OCI-LY7 (cell line): Measurements from ENCODE around the gene TULP4.

ENCODE experiments used
- CTCF ChIP-seq: fragments of 200-600 bp; sonication (generic); conservative IDR thresholded peaks from 2 replicates; pipeline ENCODE4 v1.5.1; 2014; ENCODE audit warnings: mild to moderate bottlenecking, antibody characterized with exemption, low read length, moderate library complexity, mixed read lengths
- EZH2phosphoT487 ChIP-seq: fragments of 200-600 bp; sonication (generic); IDR thresholded peaks from 2 replicates; pipeline ENCODE4 v1.6.1; 2018; ENCODE audit warnings: low read depth, borderline replicate concordance, mild to moderate bottlenecking, mixed run types, antibody characterized with exemption, low read length, moderate library complexity, mixed read lengths

DNA sequence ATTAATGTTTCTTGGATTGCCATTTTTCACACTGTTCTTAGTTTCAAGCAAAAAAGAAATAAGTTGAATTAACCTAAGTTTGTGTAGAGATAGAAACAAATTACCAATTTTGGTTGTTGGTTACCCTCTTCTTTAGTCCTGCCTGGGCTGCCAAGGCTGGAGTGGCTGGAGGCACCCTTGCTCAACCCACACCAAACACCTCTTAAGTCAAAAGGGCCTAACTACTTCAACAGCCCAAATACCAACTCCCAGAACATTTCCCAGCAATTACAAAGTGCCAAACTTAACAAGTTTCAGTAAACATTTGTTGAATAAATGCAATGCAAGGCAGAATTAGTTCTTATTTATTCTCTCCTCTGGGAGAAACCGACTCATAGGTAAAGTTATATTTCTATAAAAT lies 209.5 kb downstream of the TULP4 start:
- TF ChIP-seq EZH2phosphoT487: no peak
- no peak for TF ChIP-seq CTCF
